K562 (cell line): Measurements from ENCODE around the gene SDE2. TPM values are rescaled to one million over a fixed set of nuclear protein-coding genes. Genes with fewer than 3 reads are reported as not detected.

Experiments used
- CBX8 ChIP-seq: fragments of 200-600 bp; sonication (generic); IDR thresholded peaks from 2 replicates; pipeline ENCODE4 v1.6.1; 2012; ENCODE audit warnings: borderline replicate concordance, mixed run types, low read depth, mild to moderate bottlenecking, moderate library complexity, mixed read lengths, low read length, control low read depth, inconsistent platforms; ENCODE audit not compliant: poor library complexity, severe bottlenecking; ENCODE audit errors: extremely low read depth
- MCM7 ChIP-seq, 2 experiments: fragments of 450-650 bp; IDR thresholded peaks; 2 replicates each; pipeline ENCODE4 v1.6.1; 2016 to 2018
- MIER1 ChIP-seq: fragments of 450-650 bp; IDR thresholded peaks from 2 replicates; pipeline ENCODE4 v1.6.1; 2016; ENCODE audit warnings: antibody characterized with exemption, mild to moderate bottlenecking, low read depth
- MYNN ChIP-seq, 2 experiments: sonication (generic); formaldehyde crosslinking in 1 of 2; IDR thresholded peaks; 2 replicates each; pipeline versions ENCODE4 v1.5.0 to v1.6.1; 2016 to 2020; ENCODE audit warnings: antibody characterized with exemption in 1 of 2, missing genetic modification reagents in 1 of 2
- NCOA1 ChIP-seq: fragments of 450-650 bp; IDR thresholded peaks from 2 replicates; pipeline ENCODE4 v1.6.1; 2016; ENCODE audit warnings: low read depth
- POLR2AphosphoS5 ChIP-seq: IDR thresholded peaks from 2 replicates; pipeline ENCODE4 v1.6.1; 2011; ENCODE audit warnings: mild to moderate bottlenecking, low read depth, low read length, moderate library complexity; ENCODE audit not compliant: control insufficient read depth, insufficient read depth
- RAD21 ChIP-seq, 2 experiments: fragments of 250-450 bp in 1 of 2; fragments of 450-650 bp in 1 of 2; sonication (Bioruptor Pico) in 1 of 2; formaldehyde crosslinking in 1 of 2; IDR thresholded peaks in 1 of 2; conservative IDR thresholded peaks in 1 of 2; 2 replicates each; pipeline versions ENCODE4 v1.4.0 to v1.8.0; 2020 to 2022; ENCODE audit warnings: mild to moderate bottlenecking in 2 of 2, moderate library complexity in 1 of 2
- RBM25 ChIP-seq: fragments of 200-400 bp; formaldehyde crosslinking; IDR thresholded peaks from 2 replicates; pipeline ENCODE4 v1.6.1; 2018; ENCODE audit warnings: low read length, low read depth, moderate library complexity; ENCODE audit not compliant: severe bottlenecking
- SIRT6 ChIP-seq: IDR thresholded peaks from one replicate; pipeline ENCODE4 v1.6.1; 2012; ENCODE audit warnings: low read depth, mild to moderate bottlenecking, control low read depth, inconsistent platforms, low read length, moderate library complexity
- SMARCC2 ChIP-seq: fragments of 450-650 bp; IDR thresholded peaks from 2 replicates; pipeline ENCODE4 v1.6.1; 2017; ENCODE audit warnings: antibody characterized with exemption, moderate library complexity, mild to moderate bottlenecking, low read depth
- TCF7 ChIP-seq: sonication (generic); IDR thresholded peaks from 2 replicates; pipeline ENCODE4 v1.6.1; 2016; ENCODE audit warnings: antibody characterized with exemption, borderline replicate concordance
- THAP7 ChIP-seq: fragments of 250-450 bp; sonication (Bioruptor Pico); IDR thresholded peaks from 2 replicates; pipeline ENCODE4 v1.5.0; 2021
- ZBTB17 ChIP-seq: fragments of 450-650 bp; formaldehyde crosslinking; IDR thresholded peaks from 2 replicates; pipeline ENCODE4 v1.4.0; 2020; ENCODE audit warnings: mild to moderate bottlenecking
- ZKSCAN3 ChIP-seq: fragments of 250-450 bp; sonication (Bioruptor Pico); IDR thresholded peaks from 2 replicates; pipeline ENCODE4 v1.4.0; 2020
- polyA plus RNA-seq, 8 experiments: library from polyadenylated mRNA; depleted of rRNA in 4 of 8; stranded (reverse) in 5 of 8; unstranded in 3 of 8; fragments of >200 nt; fragmentation: Nextera tagmentation in 2 of 8; fragmentation: Illumina TruSeq in 1 of 8; extraction: Ambion mirVana in 2 of 8; extraction: Trizol in 1 of 8; gene quantifications; 2 replicates each; pipeline versions ENCODE4 v1.2.1 to v1.2.3, GENCODE V29; 2011 to 2014; ENCODE audit warnings: inconsistent platforms in 1 of 8, missing spikeins in 1 of 8
- total RNA-seq, 7 experiments: library from RNA; depleted of rRNA in 6 of 7; stranded (reverse); fragments of >200 nt in 6 of 7; fragmentation: Illumina TruSeq in 2 of 7; extraction: Trizol in 2 of 7; gene quantifications; 2 replicates each; pipeline versions ENCODE4 v1.2.1 to v1.2.3, GENCODE V29; 2011 to 2021; ENCODE audit warnings: low replicate concordance in 1 of 7
- TF ChIP-seq, protein P1 (sequence below): sonication (generic); formaldehyde crosslinking; IDR thresholded peaks from 2 replicates; pipeline ENCODE4 v1.8.0; 2022; ENCODE audit warnings: missing genetic modification reagents, mild to moderate bottlenecking, moderate library complexity, borderline replicate concordance
- TF ChIP-seq, protein P2 (sequence below): fragments of 250-450 bp; sonication (Bioruptor Pico); IDR thresholded peaks from 2 replicates; pipeline ENCODE4 v1.4.0; 2020; ENCODE audit warnings: mild to moderate bottlenecking, moderate library complexity
- TF ChIP-seq, protein P3 (sequence below), 2 experiments: fragments of 450-650 bp; conservative IDR thresholded peaks; 2 replicates each; pipeline ENCODE4 v1.6.1; 2017; ENCODE audit warnings: mild to moderate bottlenecking in 2 of 2, moderate library complexity in 2 of 2
- TF ChIP-seq, protein P4 (sequence below): sonication (generic); formaldehyde crosslinking; IDR thresholded peaks from 2 replicates; pipeline ENCODE4 v1.8.1; 2023; ENCODE audit warnings: mild to moderate bottlenecking, missing genetic modification reagents

Gene SDE2
- total and polyA plus RNA-seq, 9 of the 15 experiments (the other 6 are each of a cell fraction or from before 2014, with no cell fraction given), result 14.3 to 62.3 (median 46.0) TPM

GRCh38 chr1:225962440-225962975 lies 36.6 kb downstream of the SDE2 start (continued):
- TF ChIP-seq, protein P1, sequence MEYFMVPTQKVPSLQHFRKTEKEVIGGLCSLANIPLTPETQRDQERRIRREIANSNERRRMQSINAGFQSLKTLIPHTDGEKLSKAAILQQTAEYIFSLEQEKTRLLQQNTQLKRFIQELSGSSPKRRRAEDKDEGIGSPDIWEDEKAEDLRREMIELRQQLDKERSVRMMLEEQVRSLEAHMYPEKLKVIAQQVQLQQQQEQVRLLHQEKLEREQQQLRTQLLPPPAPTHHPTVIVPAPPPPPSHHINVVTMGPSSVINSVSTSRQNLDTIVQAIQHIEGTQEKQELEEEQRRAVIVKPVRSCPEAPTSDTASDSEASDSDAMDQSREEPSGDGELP (CRISPR knock-in tag), result peak; percentile 41; the same call in 1 of the 2 replicates
- TF ChIP-seq TCF7, result no peak
- TF ChIP-seq THAP7 (CRISPR knock-in tag), result no peak
- TF ChIP-seq NCOA1, result no peak
- TF ChIP-seq CBX8, result no peak
- TF ChIP-seq, protein P2, sequence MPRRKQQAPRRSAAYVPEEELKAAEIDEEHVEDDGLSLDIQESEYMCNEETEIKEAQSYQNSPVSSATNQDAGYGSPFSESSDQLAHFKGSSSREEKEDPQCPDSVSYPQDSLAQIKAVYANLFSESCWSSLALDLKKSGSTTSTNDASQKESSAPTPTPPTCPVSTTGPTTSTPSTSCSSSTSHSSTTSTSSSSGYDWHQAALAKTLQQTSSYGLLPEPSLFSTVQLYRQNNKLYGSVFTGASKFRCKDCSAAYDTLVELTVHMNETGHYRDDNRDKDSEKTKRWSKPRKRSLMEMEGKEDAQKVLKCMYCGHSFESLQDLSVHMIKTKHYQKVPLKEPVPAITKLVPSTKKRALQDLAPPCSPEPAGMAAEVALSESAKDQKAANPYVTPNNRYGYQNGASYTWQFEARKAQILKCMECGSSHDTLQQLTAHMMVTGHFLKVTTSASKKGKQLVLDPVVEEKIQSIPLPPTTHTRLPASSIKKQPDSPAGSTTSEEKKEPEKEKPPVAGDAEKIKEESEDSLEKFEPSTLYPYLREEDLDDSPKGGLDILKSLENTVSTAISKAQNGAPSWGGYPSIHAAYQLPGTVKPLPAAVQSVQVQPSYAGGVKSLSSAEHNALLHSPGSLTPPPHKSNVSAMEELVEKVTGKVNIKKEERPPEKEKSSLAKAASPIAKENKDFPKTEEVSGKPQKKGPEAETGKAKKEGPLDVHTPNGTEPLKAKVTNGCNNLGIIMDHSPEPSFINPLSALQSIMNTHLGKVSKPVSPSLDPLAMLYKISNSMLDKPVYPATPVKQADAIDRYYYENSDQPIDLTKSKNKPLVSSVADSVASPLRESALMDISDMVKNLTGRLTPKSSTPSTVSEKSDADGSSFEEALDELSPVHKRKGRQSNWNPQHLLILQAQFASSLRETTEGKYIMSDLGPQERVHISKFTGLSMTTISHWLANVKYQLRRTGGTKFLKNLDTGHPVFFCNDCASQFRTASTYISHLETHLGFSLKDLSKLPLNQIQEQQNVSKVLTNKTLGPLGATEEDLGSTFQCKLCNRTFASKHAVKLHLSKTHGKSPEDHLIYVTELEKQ, result no peak
- TF ChIP-seq MCM7 (IDR thresholded peaks at IDR 0.05), result no peak
- TF ChIP-seq, protein P3, sequence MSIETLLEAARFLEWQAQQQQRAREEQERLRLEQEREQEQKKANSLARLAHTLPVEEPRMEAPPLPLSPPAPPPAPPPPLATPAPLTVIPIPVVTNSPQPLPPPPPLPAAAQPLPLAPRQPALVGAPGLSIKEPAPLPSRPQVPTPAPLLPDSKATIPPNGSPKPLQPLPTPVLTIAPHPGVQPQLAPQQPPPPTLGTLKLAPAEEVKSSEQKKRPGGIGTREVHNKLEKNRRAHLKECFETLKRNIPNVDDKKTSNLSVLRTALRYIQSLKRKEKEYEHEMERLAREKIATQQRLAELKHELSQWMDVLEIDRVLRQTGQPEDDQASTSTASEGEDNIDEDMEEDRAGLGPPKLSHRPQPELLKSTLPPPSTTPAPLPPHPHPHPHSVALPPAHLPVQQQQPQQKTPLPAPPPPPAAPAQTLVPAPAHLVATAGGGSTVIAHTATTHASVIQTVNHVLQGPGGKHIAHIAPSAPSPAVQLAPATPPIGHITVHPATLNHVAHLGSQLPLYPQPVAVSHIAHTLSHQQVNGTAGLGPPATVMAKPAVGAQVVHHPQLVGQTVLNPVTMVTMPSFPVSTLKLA (conservative IDR thresholded peaks at IDR 0.05), result 0 out of 4 replicates have a peak, but pooled peaks of 1 of the 2 experiments have one; percentile 27
- TF ChIP-seq SIRT6, result no peak
- TF ChIP-seq MIER1, result no peak
- 0 out of 2 replicates have a peak, but pooled peaks have one; percentile 29 for TF ChIP-seq SMARCC2
- TF ChIP-seq RAD21 (CRISPR knock-in tag; conservative IDR thresholded peaks at IDR 0.05 in 1 of 2, IDR thresholded peaks at IDR 0.05 in 1 of 2), result peak; percentile 87 to 97
- TF ChIP-seq ZKSCAN3 (CRISPR knock-in tag), result no peak
- TF ChIP-seq POLR2AphosphoS5, result no peak
- TF ChIP-seq ZBTB17 (CRISPR knock-in tag), result no peak
- TF ChIP-seq RBM25, result no peak
- peak; percentile 76; the same call in 1 of the 2 replicates for TF ChIP-seq MYNN (IDR thresholded peaks at IDR 0.05)
- TF ChIP-seq MYNN (CRISPR knock-in tag; IDR thresholded peaks at IDR 0.05), result no peak
- TF ChIP-seq, protein P4, sequence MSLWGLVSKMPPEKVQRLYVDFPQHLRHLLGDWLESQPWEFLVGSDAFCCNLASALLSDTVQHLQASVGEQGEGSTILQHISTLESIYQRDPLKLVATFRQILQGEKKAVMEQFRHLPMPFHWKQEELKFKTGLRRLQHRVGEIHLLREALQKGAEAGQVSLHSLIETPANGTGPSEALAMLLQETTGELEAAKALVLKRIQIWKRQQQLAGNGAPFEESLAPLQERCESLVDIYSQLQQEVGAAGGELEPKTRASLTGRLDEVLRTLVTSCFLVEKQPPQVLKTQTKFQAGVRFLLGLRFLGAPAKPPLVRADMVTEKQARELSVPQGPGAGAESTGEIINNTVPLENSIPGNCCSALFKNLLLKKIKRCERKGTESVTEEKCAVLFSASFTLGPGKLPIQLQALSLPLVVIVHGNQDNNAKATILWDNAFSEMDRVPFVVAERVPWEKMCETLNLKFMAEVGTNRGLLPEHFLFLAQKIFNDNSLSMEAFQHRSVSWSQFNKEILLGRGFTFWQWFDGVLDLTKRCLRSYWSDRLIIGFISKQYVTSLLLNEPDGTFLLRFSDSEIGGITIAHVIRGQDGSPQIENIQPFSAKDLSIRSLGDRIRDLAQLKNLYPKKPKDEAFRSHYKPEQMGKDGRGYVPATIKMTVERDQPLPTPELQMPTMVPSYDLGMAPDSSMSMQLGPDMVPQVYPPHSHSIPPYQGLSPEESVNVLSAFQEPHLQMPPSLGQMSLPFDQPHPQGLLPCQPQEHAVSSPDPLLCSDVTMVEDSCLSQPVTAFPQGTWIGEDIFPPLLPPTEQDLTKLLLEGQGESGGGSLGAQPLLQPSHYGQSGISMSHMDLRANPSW (CRISPR knock-in tag), result no peak
